Measurements from ENCODE around the gene USP31. TPM values are rescaled to one million over a fixed set of nuclear protein-coding genes. Genes with fewer than 3 reads are reported as not detected.

Gene USP31
- total RNA-seq, 1 experiment from 2014 or later: 6.1 TPM

- Histone ChIP-seq H3K4me1 (replicated peaks) (no peaks in the 10 kb centered on the region), H3K4me3 (no peak overlapping the region), H3K27me3 (replicated peaks) (peaks cover 17% of the 10 kb centered on the region), H3K36me3 (no peaks in the 10 kb centered on the region), H3K27ac (no peak overlapping the region), H3K9me3 (replicated peaks) (no peaks in the 10 kb centered on the region)
- DNase-seq (ENCODE audit: low read depth in 1 of 2, low spot score in 2 of 2): no peak
These were observed 101.1 kb downstream of the USP31 start for GRCh38 chr16:23048164-23048563.

GRCh38 chr16:23045025-23045424 is 104.2 kb downstream of the USP31 start:
- Histone ChIP-seq H3K4me1 (replicated peaks) (no peaks in the 10 kb centered on the region), H3K36me3 (no peaks in the 10 kb centered on the region), H3K27me3 (replicated peaks) (peaks cover 9% of the 10 kb centered on the region), H3K27ac (no peak overlapping the region), H3K4me3 (no peak overlapping the region), H3K9me3 (replicated peaks) (no peaks in the 10 kb centered on the region)
- no peak for DNase-seq (ENCODE audit: low read depth in 1 of 2, low spot score in 2 of 2)

- no peaks in the 10 kb centered on the region for H3K4me1 ChIP-seq (replicated peaks)
- no peak overlapping the region for H3K27ac ChIP-seq
- H3K36me3 ChIP-seq: no peaks in the 10 kb centered on the region
- H3K27me3 ChIP-seq (replicated peaks): no peaks in the 10 kb centered on the region; the same call in none of the 2 replicates
- peak in 1 of 2 experiments; percentile 28 for DNase-seq (ENCODE audit: low read depth in 1 of 2, low spot score in 2 of 2)
- H3K9me3 ChIP-seq (replicated peaks): no peaks in the 10 kb centered on the region
- no peak overlapping the region for H3K4me3 ChIP-seq
These were observed 109.0 kb downstream of the USP31 start for GRCh38 chr16:23040246-23040645.

GRCh38 chr16:23039118-23039517 is 110.1 kb downstream of the USP31 start:
- no peak for DNase-seq (ENCODE audit: low read depth in 1 of 2, low spot score in 2 of 2)
- no peaks in the 10 kb centered on the region for H3K36me3 ChIP-seq
- no peaks in the 10 kb centered on the region for H3K9me3 ChIP-seq (replicated peaks)
- no peaks in the 10 kb centered on the region for H3K4me1 ChIP-seq (replicated peaks)
- H3K27me3 ChIP-seq (replicated peaks): no peaks in the 10 kb centered on the region; the same call in none of the 2 replicates
- no peak overlapping the region for H3K4me3 ChIP-seq
- no peak overlapping the region for H3K27ac ChIP-seq

- H3K27me3 ChIP-seq (replicated peaks): no peaks in the 10 kb centered on the region; the same call in 1 of the 2 replicates
- H3K36me3 ChIP-seq: no peaks in the 10 kb centered on the region
- no peak overlapping the region for H3K27ac ChIP-seq
- H3K9me3 ChIP-seq (replicated peaks): no peaks in the 10 kb centered on the region
- H3K4me3 ChIP-seq: no peak overlapping the region
- no peak for DNase-seq (ENCODE audit: low read depth in 1 of 2, low spot score in 2 of 2)
- H3K4me1 ChIP-seq (replicated peaks): no peaks in the 10 kb centered on the region
These were observed 114.0 kb downstream of the USP31 start for GRCh38 chr16:23035240-23035639.

- no peaks in the 10 kb centered on the region for H3K9me3 ChIP-seq (replicated peaks)
- H3K36me3 ChIP-seq: no peaks in the 10 kb centered on the region
- no peak overlapping the region for H3K4me3 ChIP-seq
- DNase-seq (ENCODE audit: low read depth in 1 of 2, low spot score in 2 of 2): no peak
- H3K4me1 ChIP-seq (replicated peaks): no peaks in the 10 kb centered on the region
- H3K27me3 ChIP-seq (replicated peaks): no peaks in the 10 kb centered on the region
- H3K27ac ChIP-seq: no peak overlapping the region
These were observed 117.6 kb downstream of the USP31 start for GRCh38 chr16:23031508-23032098.

- H3K4me3 ChIP-seq: no peak overlapping the region
- H3K27me3 ChIP-seq (replicated peaks): no peaks in the 10 kb centered on the region
- no peak overlapping the region for H3K27ac ChIP-seq
- H3K9me3 ChIP-seq (replicated peaks): no peaks in the 10 kb centered on the region
- no peaks in the 10 kb centered on the region for H3K4me1 ChIP-seq (replicated peaks)
- no peak for DNase-seq (ENCODE audit: low read depth in 1 of 2, low spot score in 2 of 2)
- no peaks in the 10 kb centered on the region for H3K36me3 ChIP-seq
These were observed 119.4 kb downstream of the USP31 start for GRCh38 chr16:23029733-23030420.

- DNase-seq (ENCODE audit: low read depth in 1 of 2, low spot score in 2 of 2): no peak
- Histone ChIP-seq H3K9me3 (replicated peaks) (no peaks in the 10 kb centered on the region), H3K27ac (no peak overlapping the region), H3K27me3 (replicated peaks) (no peaks in the 10 kb centered on the region), H3K36me3 (no peaks in the 10 kb centered on the region), H3K4me3 (no peak overlapping the region), H3K4me1 (replicated peaks) (no peaks in the 10 kb centered on the region)
These were observed 121.9 kb downstream of the USP31 start for GRCh38 chr16:23027386-23027785.

GRCh38 chr16:23026784-23027362 is 122.4 kb downstream of the USP31 start:
- Histone ChIP-seq H3K4me3 (no peak overlapping the region), H3K36me3 (no peaks in the 10 kb centered on the region), H3K4me1 (replicated peaks) (no peaks in the 10 kb centered on the region), H3K27me3 (replicated peaks) (no peaks in the 10 kb centered on the region), H3K27ac (no peak overlapping the region), H3K9me3 (replicated peaks) (no peaks in the 10 kb centered on the region)
- no peak for DNase-seq (ENCODE audit: low read depth in 1 of 2, low spot score in 2 of 2)

- no peak for DNase-seq (ENCODE audit: low read depth in 1 of 2, low spot score in 2 of 2)
- no peaks in the 10 kb centered on the region for H3K9me3 ChIP-seq (replicated peaks)
- H3K36me3 ChIP-seq: no peaks in the 10 kb centered on the region
- H3K4me1 ChIP-seq (replicated peaks): no peaks in the 10 kb centered on the region
- H3K27me3 ChIP-seq (replicated peaks): no peaks in the 10 kb centered on the region
- H3K4me3 ChIP-seq: no peak overlapping the region
- H3K27ac ChIP-seq: no peak overlapping the region
These were observed 123.5 kb downstream of the USP31 start for GRCh38 chr16:23025692-23026307.

GRCh38 chr16:23024044-23024443 is 125.2 kb downstream of the USP31 start:
- no peaks in the 10 kb centered on the region for H3K9me3 ChIP-seq (replicated peaks)
- H3K27ac ChIP-seq: no peak overlapping the region
- no peak overlapping the region for H3K4me3 ChIP-seq
- DNase-seq (ENCODE audit: low read depth in 1 of 2, low spot score in 2 of 2): no peak
- no peaks in the 10 kb centered on the region for H3K27me3 ChIP-seq (replicated peaks)
- H3K4me1 ChIP-seq (replicated peaks): no peaks in the 10 kb centered on the region
- no peaks in the 10 kb centered on the region for H3K36me3 ChIP-seq

GRCh38 chr16:23020084-23020483 is 129.2 kb downstream of the USP31 start:
- H3K9me3 ChIP-seq (replicated peaks): no peaks in the 10 kb centered on the region
- H3K4me1 ChIP-seq (replicated peaks): no peaks in the 10 kb centered on the region
- H3K27ac ChIP-seq: no peak overlapping the region
- DNase-seq (ENCODE audit: low read depth in 1 of 2, low spot score in 2 of 2): no peak
- H3K27me3 ChIP-seq (replicated peaks): no peaks in the 10 kb centered on the region
- H3K36me3 ChIP-seq: no peaks in the 10 kb centered on the region
- H3K4me3 ChIP-seq: no peak overlapping the region

GRCh38 chr16:23016368-23016767 is 132.9 kb downstream of the USP31 start:
- H3K4me3 ChIP-seq: no peak overlapping the region
- no peak overlapping the region for H3K27ac ChIP-seq
- no peaks in the 10 kb centered on the region for H3K36me3 ChIP-seq
- no peaks in the 10 kb centered on the region for H3K9me3 ChIP-seq (replicated peaks)
- H3K4me1 ChIP-seq (replicated peaks): no peaks in the 10 kb centered on the region
- DNase-seq (ENCODE audit: low read depth in 1 of 2, low spot score in 2 of 2): no peak
- H3K27me3 ChIP-seq (replicated peaks): no peaks in the 10 kb centered on the region

- Histone ChIP-seq H3K4me3 (no peak overlapping the region), H3K27me3 (replicated peaks) (no peaks in the 10 kb centered on the region), H3K27ac (no peak overlapping the region), H3K36me3 (no peaks in the 10 kb centered on the region), H3K4me1 (replicated peaks) (no peaks in the 10 kb centered on the region), H3K9me3 (replicated peaks) (no peaks in the 10 kb centered on the region)
- no peak for DNase-seq (ENCODE audit: low read depth in 1 of 2, low spot score in 2 of 2)
These were observed 133.7 kb downstream of the USP31 start for GRCh38 chr16:23015580-23015979.
